ENCODE measurements around the gene CALCB.
"Not testable (repeated sequence)": the region's sequence is repeated elsewhere in the genome, so short reads cannot be mapped to it uniquely, and the experiment has no call there.

Gene CALCB

DNA sequence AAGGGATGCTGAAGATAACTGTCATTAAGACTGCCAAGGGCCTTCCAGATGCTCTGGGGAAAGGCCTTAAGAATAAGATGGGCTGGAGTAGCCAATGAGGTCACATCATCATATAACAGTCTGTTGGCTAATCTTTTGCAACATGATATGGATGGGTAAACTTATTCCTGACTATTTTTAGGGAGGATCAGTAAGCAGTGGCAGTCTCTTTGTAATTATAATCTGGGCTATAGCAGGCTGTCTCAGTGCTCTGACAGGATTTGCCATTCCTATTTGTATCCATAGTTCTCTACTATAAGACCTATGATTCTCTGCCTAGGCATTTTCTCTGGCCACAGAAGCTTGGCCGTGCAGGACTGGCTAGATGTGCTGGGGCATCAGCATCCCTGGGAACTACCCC lies 16.1 kb upstream of the CALCB start:
- H3K27ac Mint-ChIP-seq: no peak overlapping the region
- ATAC-seq (replicated peaks) (no peak), DNase-seq (no peak)
- no peaks in the 10 kb centered on the region for H3K36me3 Mint-ChIP-seq
- H3K4me1 Mint-ChIP-seq: no peaks in the 10 kb centered on the region
- H3K4me3 Mint-ChIP-seq: no peak overlapping the region
- no peaks in the 10 kb centered on the region for H3K9me3 Mint-ChIP-seq
- peaks cover 36 to 37% of the 10 kb centered on the region in 2 donors for H3K27me3 Mint-ChIP-seq

DNA sequence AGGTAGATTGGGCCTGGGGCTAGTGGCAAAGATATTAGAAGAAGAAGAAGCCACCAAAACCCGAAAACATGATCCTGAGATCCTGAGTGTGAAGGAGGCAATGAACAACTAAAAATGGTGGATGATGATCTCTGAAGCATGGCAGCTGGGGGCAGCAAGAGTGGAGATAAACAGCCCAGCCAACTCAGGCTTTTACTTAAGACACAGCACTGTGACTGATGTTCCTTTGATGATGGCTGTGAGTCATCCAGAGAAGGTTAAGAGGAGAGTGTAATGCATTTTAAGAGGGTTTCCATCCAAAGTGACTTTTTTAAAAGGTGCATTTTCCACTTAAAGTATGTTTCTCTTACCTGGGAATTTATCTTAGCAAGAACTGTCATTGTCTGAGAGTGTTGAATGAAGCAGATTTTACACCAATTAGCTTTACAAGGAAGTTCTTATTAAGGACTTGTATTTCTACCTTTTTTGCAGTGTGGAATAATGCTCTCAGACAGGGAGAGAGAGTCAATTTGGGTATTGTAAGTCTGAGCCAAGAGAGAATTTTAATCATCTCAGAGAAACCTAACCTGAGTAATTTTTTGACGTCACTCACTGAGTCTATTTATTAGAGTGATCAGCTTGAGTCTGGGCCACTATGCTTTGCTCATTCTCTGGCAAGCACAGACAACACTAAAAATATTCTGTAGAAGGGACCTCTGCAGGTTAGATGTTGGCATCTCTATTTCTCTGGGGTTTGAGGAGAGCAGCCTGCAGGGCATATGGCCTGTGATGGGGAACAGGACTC lies 14.1 kb upstream of the CALCB start:
- no peaks in the 10 kb centered on the region for H3K4me1 Mint-ChIP-seq
- H3K36me3 Mint-ChIP-seq: no peaks in the 10 kb centered on the region
- ATAC-seq (replicated peaks) (no peak), DNase-seq (no peak)
- H3K27me3 Mint-ChIP-seq: peaks cover 31 to 36% of the 10 kb centered on the region in 2 donors
- H3K4me3 Mint-ChIP-seq: no peak overlapping the region
- H3K27ac Mint-ChIP-seq: no peak overlapping the region
- peaks cover 0 to 1% of the 10 kb centered on the region in 2 donors for H3K9me3 Mint-ChIP-seq

DNA sequence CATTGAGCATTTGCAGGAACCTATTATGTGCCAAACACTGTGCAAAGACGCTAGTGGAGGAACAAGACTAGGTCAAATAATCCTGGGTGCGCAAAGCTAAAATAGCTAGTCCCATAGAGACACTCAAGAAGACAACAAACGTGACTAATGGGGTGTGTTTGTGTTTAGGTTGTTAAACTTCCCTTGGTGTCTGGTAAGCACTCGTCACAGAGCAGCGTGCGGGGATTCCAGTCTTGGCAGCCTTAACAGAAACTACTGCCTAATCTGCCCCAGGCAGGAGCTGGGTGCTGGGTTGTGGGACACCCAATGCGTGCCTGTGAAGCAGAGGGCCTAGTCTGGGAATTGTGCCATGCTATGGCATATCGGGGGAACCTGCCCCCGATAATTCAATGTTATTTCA lies 10.8 kb upstream of the CALCB start:
- Mint-ChIP-seq H3K9me3 (peaks cover 0 to 1% of the 10 kb centered on the region in 2 donors), H3K36me3 (no peaks in the 10 kb centered on the region), H3K27me3 (peaks cover 29 to 43% of the 10 kb centered on the region in 2 donors)

DNA sequence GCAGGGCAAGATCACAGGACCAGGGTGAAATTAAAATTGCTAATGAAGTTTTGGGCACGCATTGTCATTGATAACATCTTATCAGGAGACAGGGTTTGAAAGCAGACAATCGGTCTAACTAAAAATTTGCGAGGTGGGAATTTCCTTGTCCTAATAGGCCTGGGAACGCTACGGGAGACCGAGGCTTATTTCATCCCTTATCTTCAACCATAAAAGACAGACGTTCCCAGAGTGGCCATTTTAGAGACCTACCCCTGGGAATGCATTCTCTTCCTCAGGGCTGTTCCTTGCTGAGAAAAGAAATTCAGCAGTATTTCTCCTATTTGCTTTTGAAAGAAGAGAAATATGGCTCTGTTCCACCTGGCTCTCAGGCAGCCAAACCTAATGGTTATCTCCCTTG lies 3.6 kb upstream of the CALCB start:
- not testable (repeated sequence) for ATAC-seq (replicated peaks); H3K9me3 Mint-ChIP-seq; H3K4me3 Mint-ChIP-seq; H3K27ac Mint-ChIP-seq; H3K36me3 Mint-ChIP-seq; DNase-seq
- Mint-ChIP-seq H3K4me1 (peaks cover 12 to 16% of the 10 kb centered on the region in 2 donors), H3K27me3 (peaks cover 42 to 54% of the 10 kb centered on the region in 2 donors)

More for the DNA sequence above, 10.8 kb upstream of the CALCB start:
- H3K4me3 Mint-ChIP-seq: no peak overlapping the region
- H3K4me1 Mint-ChIP-seq: no peaks in the 10 kb centered on the region
- DNase-seq (no peak), ATAC-seq (replicated peaks) (no peak)
- H3K27ac Mint-ChIP-seq: no peak overlapping the region

DNA sequence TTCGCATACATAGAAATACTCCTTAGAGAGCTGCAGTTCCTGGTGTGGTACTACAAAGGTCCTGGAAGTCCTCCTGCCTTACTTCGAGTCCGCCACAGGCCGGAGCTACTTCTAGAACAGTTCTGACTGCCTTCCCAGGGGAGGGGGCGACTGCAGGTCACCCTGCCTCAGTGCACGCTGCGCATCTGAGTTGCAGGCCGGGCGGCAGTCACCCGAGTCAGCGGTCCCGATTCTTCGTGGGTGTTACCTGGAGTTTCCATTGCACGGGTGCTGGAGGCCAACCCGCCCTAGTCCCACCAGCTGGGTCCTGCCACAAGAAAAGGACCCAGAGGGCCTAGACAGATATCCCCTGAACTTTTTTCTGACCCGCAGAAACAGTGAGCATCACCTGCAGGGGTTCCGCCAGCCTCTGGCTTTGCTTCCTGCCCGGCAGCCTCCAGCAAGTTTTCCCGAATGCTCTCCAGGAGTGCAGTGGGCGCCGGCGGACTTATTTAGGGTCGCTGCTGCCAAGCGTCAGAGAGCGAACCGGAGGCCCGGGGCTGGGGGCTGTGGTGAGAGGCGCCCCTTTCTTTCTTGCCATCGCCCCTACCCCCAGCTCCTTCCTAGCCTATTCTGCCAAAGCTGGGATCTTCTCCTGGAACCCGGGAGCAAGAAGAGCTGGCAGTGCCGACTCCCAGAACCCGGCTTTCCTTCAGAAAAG lies 1.7 kb upstream of the CALCB start:
- Mint-ChIP-seq H3K27me3 (peaks cover 51 to 64% of the 10 kb centered on the region in 2 donors), H3K27ac (no peak overlapping the region), H3K36me3 (peaks cover 0 to 5% of the 10 kb centered on the region in 2 donors), H3K4me3 (no peak overlapping the region), H3K9me3 (peaks cover 9 to 10% of the 10 kb centered on the region in 2 donors), H3K4me1 (peaks cover 13 to 20% of the 10 kb centered on the region in 2 donors)
- ATAC-seq (replicated peaks): no peak
- no peak for DNase-seq

DNA sequence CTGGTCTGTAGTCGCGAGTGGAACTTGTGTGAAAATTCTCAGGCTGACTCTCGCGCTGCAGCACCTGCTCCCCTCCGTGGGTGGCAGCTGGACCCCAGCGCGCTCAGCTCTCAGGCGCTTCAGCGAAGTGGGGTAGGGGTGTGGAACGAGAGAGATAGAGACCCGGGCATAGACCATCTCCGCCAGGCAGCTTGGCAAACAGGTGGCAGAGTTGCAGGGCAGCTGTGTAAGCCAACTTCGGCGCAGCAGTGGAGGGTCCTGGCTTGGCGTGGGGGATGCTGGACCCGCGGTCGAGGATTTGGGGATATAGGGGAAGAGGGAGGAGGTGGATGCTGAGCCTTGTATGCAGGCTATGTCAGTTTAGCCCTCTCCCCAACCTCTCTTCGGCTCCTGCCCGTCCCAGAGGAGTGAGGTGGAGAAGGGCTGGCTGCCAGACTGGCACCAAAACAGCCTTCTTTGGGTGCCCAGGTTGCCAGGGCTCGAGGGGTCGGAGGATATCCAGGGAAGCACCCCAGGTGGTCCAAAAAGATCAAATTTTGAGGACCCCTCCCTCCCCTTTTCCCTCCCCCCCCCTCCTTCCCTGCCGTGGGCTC lies 746 bp upstream of the CALCB start:
- no peak for ATAC-seq (replicated peaks)
- DNase-seq: no peak
- peak overlapping the region; percentile 40 for H3K27ac Mint-ChIP-seq
- H3K27me3 Mint-ChIP-seq: peaks cover 51 to 59% of the 10 kb centered on the region in 2 donors
- H3K4me1 Mint-ChIP-seq: peaks cover 13 to 20% of the 10 kb centered on the region in 2 donors
- H3K36me3 Mint-ChIP-seq: peaks cover 0 to 5% of the 10 kb centered on the region in 2 donors
- H3K9me3 Mint-ChIP-seq: peaks cover 9 to 10% of the 10 kb centered on the region in 2 donors
- peak overlapping the region in 1 of 2 donors; percentile 34 for H3K4me3 Mint-ChIP-seq

DNA sequence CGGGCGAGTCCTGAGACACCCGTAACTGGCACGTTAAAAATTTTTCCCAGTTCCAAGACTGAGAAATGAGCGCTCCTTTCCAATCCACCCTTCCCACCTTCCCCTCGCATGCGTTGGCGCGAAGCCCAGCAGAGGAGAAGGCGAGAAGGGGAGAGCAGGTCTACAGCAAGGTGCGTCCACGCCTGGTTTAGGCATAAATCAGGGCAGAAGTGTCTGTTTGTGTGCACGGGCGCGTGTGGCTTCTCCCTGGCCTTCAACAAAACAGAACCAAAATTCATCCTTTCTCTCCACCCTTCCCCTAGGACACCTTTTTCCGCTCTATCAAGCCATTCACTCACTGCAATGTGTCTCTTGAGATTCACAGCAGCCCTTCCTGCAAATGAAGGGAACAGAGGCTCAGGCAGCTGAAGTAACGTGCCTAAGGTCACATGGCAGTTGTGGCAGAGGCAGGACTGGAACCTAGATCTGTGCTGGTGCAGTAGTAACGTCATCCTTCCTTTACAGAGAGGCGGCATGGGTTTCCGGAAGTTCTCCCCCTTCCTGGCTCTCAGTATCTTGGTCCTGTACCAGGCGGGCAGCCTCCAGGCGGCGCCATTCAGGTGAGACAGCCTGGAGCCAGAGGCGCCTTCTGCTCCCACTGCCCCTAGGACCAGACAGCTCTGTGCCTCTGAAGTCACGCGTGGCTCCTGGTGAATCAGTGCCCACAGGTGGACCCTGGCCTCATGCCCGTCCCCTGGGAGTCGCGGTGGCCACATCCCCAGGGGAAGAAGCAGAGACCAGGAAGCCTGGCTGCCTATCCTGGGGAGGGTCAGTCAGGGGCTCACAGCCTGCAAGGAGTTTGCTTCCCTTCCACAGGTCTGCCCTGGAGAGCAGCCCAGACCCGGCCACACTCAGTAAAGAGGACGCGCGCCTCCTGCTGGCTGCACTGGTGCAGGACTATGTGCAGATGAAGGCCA lies 1.1 kb downstream of the CALCB start:
- Mint-ChIP-seq H3K36me3 (no peaks in the 10 kb centered on the region), H3K4me1 (peaks cover 13 to 20% of the 10 kb centered on the region in 2 donors), H3K9me3 (peaks cover 3 to 4% of the 10 kb centered on the region in 2 donors), H3K27me3 (peaks cover 54 to 59% of the 10 kb centered on the region in 2 donors), H3K4me3 (peak overlapping the region; percentile 72 to 79), H3K27ac (no peak overlapping the region)
- ATAC-seq (replicated peaks): peak; percentile 93 to 94
- DNase-seq: peak; percentile 71

DNA sequence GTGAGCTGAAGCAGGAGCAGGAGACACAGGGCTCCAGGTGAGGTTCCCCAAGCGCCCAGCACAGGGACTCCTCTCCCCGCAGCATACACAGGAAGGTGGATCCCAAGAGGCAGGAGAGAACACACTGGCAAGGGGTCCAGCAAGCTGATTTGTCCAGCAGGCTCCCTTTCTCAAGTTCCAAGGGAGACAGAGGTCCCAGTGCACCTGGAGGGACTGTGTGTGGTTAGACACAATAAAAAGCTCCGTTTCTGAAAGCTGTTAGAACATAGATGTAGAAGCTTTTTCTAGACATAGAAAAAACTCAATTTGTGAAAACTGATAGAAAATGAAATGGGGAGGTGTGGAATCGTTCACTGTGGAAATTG lies 1.8 kb downstream of the CALCB start:
- H3K27me3 Mint-ChIP-seq: peaks cover 54 to 59% of the 10 kb centered on the region in 2 donors
- no peak for DNase-seq

DNA sequence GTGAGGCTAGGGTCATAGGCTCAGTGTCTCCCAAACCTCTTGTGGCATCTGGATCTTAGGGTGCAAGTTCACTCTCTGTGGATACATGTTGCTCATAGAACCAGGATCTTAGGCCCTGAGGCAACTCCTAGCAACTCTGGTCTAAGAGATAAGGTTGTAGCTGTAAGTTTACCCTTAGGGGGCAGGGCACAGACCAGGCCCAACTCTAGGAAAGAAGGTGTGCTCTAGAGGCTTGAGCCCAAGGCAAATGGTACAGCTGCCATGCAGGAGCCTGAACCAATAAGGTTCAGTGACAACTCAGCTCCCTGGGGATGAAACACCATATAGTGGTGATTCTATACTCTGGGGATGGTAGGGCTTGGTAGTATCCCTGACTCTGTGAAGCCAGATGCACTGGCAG lies 17.8 kb downstream of the CALCB start:
- Mint-ChIP-seq H3K4me1 (peaks cover 8 to 16% of the 10 kb centered on the region in 2 donors), H3K27ac (no peak overlapping the region), H3K9me3 (peaks cover 7 to 13% of the 10 kb centered on the region in 2 donors), H3K4me3 (no peak overlapping the region), H3K36me3 (peaks cover 0 to 5% of the 10 kb centered on the region in 2 donors), H3K27me3 (peaks cover 19 to 27% of the 10 kb centered on the region in 2 donors)
- ATAC-seq (replicated peaks) (peak; percentile 4 to 5), DNase-seq (no peak)

More for the DNA sequence above, 1.8 kb downstream of the CALCB start:
- no peak for ATAC-seq (replicated peaks)
- peaks cover 13 to 20% of the 10 kb centered on the region in 2 donors for H3K4me1 Mint-ChIP-seq
- H3K9me3 Mint-ChIP-seq: peaks cover under 1 to 1% of the 10 kb centered on the region in 2 donors
- peak overlapping the region in 1 of 2 donors; percentile 79 for H3K4me3 Mint-ChIP-seq
- H3K36me3 Mint-ChIP-seq: no peaks in the 10 kb centered on the region
- H3K27ac Mint-ChIP-seq: no peak overlapping the region

DNA sequence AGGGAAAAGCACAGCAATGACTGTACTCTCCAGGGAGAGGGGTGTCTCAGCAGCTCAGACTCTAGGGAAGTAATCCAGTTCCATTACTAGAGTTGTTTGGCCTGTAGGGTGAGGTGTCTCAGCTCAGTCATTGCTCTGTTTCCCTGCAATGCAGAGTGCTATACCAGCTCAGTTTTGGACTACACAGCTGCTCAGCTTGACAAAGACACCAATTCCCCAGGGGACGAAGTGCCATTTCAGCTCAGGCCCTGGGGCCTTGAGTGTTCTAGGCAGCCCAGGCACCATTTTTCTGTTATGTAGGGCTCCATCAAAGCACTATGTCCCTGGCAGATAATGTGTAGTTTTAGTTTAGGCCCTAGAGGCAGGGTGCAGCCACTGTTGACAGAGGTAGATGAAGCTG lies 18.2 kb downstream of the CALCB start:
- H3K36me3 Mint-ChIP-seq: peaks cover 0 to 5% of the 10 kb centered on the region in 2 donors
- no peak overlapping the region for H3K27ac Mint-ChIP-seq
- H3K4me1 Mint-ChIP-seq: peaks cover 8 to 16% of the 10 kb centered on the region in 2 donors
- H3K27me3 Mint-ChIP-seq: peaks cover 19 to 24% of the 10 kb centered on the region in 2 donors
- DNase-seq (no peak), ATAC-seq (replicated peaks) (peak; percentile 62 to 64)
- H3K9me3 Mint-ChIP-seq: peaks cover 7 to 13% of the 10 kb centered on the region in 2 donors
- H3K4me3 Mint-ChIP-seq: no peak overlapping the region

DNA sequence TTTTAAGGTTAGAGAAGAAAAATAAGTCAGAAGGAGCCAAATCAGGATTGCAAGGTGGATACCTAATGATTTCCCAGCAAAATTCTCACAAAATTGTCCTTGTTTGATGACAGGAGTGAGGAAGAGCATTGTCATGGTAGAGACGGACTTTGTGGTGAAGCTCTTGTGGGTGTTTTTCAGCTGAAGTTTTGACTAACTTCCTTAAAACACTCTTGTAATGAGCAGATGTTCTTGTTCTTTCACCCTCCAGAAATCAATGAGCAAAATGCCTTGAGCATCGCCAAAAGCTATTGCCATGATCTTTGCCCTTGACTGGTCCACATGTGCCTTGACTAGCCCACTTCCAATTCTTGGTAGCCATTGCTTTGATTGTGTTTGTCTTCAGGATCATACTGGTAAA lies 20.0 kb downstream of the CALCB start:
- Mint-ChIP-seq H3K9me3 (no peaks in the 10 kb centered on the region), H3K27ac (no peak overlapping the region), H3K36me3 (no peaks in the 10 kb centered on the region), H3K27me3 (peaks cover 4 to 28% of the 10 kb centered on the region in 2 donors), H3K4me1 (peaks cover 8 to 16% of the 10 kb centered on the region in 2 donors), H3K4me3 (no peak overlapping the region)
- ATAC-seq (replicated peaks) (peak; percentile 90 to 95), DNase-seq (no peak)

DNA sequence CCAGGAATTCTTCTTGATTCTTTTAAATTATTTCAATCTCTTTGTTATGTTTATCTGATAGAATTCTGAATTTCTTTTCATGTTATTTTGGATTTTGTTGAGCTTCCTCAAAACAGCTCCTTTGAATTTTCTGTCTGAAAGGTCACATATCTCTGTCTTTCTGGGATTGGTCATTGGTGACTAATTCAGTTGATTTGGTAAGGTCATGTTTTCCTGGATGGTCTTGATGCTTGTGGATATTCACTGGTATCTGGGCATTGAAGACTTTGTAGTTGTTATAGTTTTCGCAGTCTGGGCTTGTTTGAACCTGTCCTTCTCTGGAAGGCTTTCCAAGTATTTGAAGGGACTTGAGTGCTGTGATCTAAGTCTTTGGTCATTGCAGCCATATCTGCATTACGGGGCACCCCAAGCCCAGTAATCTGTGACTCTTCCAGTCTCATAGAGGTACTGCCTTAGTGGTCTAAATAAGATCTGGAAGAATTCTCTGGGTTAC lies 22.4 kb downstream of the CALCB start:
- no peaks in the 10 kb centered on the region for H3K36me3 Mint-ChIP-seq
- no peaks in the 10 kb centered on the region for H3K9me3 Mint-ChIP-seq
- no peak overlapping the region for H3K4me3 Mint-ChIP-seq
- no peak for ATAC-seq (replicated peaks)
- H3K4me1 Mint-ChIP-seq: peaks cover 8 to 16% of the 10 kb centered on the region in 2 donors
- peaks cover 7 to 36% of the 10 kb centered on the region in 2 donors for H3K27me3 Mint-ChIP-seq
- no peak overlapping the region for H3K27ac Mint-ChIP-seq
- DNase-seq: no peak

DNA sequence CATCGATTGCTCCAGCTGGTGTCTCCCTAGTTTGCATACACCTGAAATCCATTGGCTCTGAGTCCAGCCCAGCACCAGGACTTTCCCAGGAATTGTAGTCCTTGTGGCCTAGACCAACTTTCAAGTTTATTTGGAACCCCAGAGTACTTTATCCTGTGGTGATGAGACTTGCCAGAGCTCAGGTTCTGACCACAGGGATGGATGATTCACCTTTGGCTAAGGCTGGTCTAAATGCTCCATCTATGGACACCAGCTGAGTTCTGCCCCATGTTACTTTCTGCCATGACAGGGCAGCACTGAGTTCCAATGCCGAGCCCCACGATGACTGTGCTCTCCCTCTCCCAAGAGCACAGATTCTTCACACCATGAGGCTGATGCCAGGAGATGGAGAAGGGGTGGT lies 24.0 kb downstream of the CALCB start:
- Mint-ChIP-seq H3K27ac (no peak overlapping the region), H3K9me3 (no peaks in the 10 kb centered on the region), H3K27me3 (peaks cover 7 to 30% of the 10 kb centered on the region in 2 donors), H3K4me3 (no peak overlapping the region), H3K36me3 (no peaks in the 10 kb centered on the region), H3K4me1 (peaks cover 5 to 14% of the 10 kb centered on the region in 2 donors)
- ATAC-seq (replicated peaks) (no peak), DNase-seq (no peak)
